Tibial artery (tissue), 4 donors: ENCODE data around the gene RIMBP2.

Experiments
- DNase-seq, 2 donors: peaks; one replicate each; pipeline ENCODE4 v3.0.0-alpha.2; 2019
- H3K27ac ChIP-seq, 2 donors: fragments of 200-600 bp; sonication (generic) in 1 of 2; 1 replicate in 1 of 2; 2 replicates in 1 of 2; pipeline ENCODE4 v1.5.1; 2018 to 2019; ENCODE audit warnings: mild to moderate bottlenecking in 1 of 2
- H3K27me3 ChIP-seq, 2 donors: fragments of 200-600 bp; sonication (generic) in 1 of 2; one replicate each; pipeline versions ENCODE4 v1.5.1 to v1.6.0; 2016 to 2019
- H3K36me3 ChIP-seq, 3 donors: fragments of 200-600 bp; sonication (generic) in 2 of 3; one replicate each; pipeline ENCODE4 v1.5.1; 2016 to 2019; ENCODE audit warnings: mild to moderate bottlenecking in 2 of 3
- H3K4me1 ChIP-seq, 4 donors: fragments of 200-600 bp; sonication (generic) in 2 of 4; 1 replicate in 3 of 4; 2 replicates in 1 of 4; pipeline ENCODE4 v1.5.1; 2016 to 2019
- H3K4me3 ChIP-seq, 2 donors: fragments of 200-600 bp; sonication (generic) in 1 of 2; 1 replicate in 1 of 2; 2 replicates in 1 of 2; pipeline ENCODE4 v1.5.1; 2018 to 2019; ENCODE audit warnings: mild to moderate bottlenecking in 2 of 2
- H3K9me3 ChIP-seq, 3 donors: fragments of 200-600 bp; sonication (generic) in 1 of 3; one replicate each; pipeline ENCODE4 v1.5.1; 2016 to 2019
- intact Hi-C: fragments of 100-400 bp; cut with DNase I; formaldehyde crosslinking; loops from one replicate; pipeline ENCODE4 v1.15.0; 2023; ENCODE audit warnings: low total_unique reads
- TF ChIP-seq, protein P1 (sequence below), 2 experiments: fragments of 200-600 bp in 1 of 2; fragments of 450-650 bp in 1 of 2; IDR thresholded peaks; one replicate each; pipeline ENCODE4 v1.5.1; 2017 to 2019; ENCODE audit warnings: antibody characterized with exemption in 2 of 2, mild to moderate bottlenecking in 1 of 2, moderate library complexity in 1 of 2

Gene RIMBP2

DNA sequence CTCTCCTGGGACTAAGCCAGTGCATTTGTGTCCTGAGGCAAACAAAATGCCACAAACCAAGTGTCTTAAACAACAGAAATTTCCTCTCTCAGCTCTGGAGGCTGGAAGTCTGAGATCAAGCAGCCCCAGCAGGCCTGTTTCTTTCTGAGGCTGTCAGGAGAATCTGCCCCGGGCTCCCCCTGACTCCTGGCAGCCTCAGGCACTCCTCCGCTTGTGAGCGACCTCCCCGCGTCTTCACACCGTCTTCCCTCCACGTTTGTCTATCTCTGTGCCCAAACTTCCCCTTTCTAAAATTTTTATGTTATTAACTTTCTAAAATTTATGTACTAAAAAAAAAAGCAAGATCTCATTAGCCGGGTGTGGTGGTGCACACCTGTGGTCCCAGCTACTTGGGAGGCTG, 59.7 kb downstream of the RIMBP2 start:
- no peaks in the 10 kb centered on the region for H3K4me1 ChIP-seq
- intact Hi-C loops: no loop called here
- peaks cover 0 to 16% (median 8%) of the 10 kb centered on the region in 3 donors for H3K9me3 ChIP-seq
- H3K27me3 ChIP-seq: no peaks in the 10 kb centered on the region
- TF ChIP-seq, protein P1, sequence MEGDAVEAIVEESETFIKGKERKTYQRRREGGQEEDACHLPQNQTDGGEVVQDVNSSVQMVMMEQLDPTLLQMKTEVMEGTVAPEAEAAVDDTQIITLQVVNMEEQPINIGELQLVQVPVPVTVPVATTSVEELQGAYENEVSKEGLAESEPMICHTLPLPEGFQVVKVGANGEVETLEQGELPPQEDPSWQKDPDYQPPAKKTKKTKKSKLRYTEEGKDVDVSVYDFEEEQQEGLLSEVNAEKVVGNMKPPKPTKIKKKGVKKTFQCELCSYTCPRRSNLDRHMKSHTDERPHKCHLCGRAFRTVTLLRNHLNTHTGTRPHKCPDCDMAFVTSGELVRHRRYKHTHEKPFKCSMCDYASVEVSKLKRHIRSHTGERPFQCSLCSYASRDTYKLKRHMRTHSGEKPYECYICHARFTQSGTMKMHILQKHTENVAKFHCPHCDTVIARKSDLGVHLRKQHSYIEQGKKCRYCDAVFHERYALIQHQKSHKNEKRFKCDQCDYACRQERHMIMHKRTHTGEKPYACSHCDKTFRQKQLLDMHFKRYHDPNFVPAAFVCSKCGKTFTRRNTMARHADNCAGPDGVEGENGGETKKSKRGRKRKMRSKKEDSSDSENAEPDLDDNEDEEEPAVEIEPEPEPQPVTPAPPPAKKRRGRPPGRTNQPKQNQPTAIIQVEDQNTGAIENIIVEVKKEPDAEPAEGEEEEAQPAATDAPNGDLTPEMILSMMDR (IDR thresholded peaks at IDR 0.05): no peak
- H3K36me3 ChIP-seq: no peaks in the 10 kb centered on the region
- H3K27ac ChIP-seq: no peak overlapping the region
- H3K4me3 ChIP-seq: no peak overlapping the region
- no peak for DNase-seq

DNA sequence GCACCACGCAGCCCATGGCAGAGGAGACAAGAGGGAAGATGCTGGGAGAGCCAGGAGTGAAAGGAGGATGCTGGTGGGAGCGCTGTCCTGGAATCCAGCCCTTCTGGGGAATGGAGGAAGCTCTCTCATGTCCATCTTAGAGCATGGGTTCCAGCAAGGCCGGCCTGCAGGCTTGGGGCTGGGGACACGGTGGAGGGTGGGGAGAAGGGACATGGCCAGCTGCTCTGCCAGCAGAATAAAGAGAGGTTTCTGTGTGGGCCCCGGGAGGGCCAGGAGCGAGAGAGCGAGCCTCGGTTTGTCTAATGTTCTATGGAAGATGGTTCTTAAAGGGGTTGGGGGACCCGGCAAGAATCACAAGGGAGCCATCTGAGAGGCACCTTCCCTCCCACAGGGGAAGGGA, 60.2 kb downstream of the RIMBP2 start:
- Histone ChIP-seq H3K36me3 (no peaks in the 10 kb centered on the region), H3K27me3 (no peaks in the 10 kb centered on the region), H3K4me3 (no peak overlapping the region), H3K9me3 (peaks cover 0 to 20% (median 8%) of the 10 kb centered on the region in 3 donors), H3K27ac (no peak overlapping the region), H3K4me1 (no peaks in the 10 kb centered on the region)
- TF ChIP-seq, protein P1 (IDR thresholded peaks at IDR 0.05): no peak
- intact Hi-C loops: no loop called here
- no peak for DNase-seq

DNA sequence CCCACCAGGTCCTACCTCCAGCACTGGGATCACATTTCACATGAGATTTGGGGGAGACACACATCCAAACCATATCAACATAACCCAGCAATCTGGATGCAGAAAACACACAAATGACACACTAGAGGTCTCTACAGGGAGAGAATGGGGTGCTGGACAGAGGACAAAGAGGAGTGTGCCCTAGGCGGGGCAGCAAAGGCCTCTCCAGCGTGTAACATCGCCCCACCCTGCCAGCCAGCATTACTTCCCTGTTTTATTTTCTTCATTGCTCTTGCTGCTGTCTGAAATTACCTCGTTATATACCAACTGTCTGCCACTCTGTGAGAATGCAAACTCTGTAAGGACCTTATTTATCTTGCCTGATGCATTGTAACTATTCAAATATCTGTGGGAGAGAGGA, 61.1 kb downstream of the RIMBP2 start:
- Histone ChIP-seq H3K4me3 (no peak overlapping the region), H3K36me3 (no peaks in the 10 kb centered on the region), H3K27me3 (no peaks in the 10 kb centered on the region), H3K27ac (no peak overlapping the region), H3K4me1 (no peaks in the 10 kb centered on the region), H3K9me3 (peaks cover 0 to 20% (median 8%) of the 10 kb centered on the region in 3 donors)
- intact Hi-C loops: no loop called here
- DNase-seq: no peak
- TF ChIP-seq, protein P1 (IDR thresholded peaks at IDR 0.05): no peak

DNA sequence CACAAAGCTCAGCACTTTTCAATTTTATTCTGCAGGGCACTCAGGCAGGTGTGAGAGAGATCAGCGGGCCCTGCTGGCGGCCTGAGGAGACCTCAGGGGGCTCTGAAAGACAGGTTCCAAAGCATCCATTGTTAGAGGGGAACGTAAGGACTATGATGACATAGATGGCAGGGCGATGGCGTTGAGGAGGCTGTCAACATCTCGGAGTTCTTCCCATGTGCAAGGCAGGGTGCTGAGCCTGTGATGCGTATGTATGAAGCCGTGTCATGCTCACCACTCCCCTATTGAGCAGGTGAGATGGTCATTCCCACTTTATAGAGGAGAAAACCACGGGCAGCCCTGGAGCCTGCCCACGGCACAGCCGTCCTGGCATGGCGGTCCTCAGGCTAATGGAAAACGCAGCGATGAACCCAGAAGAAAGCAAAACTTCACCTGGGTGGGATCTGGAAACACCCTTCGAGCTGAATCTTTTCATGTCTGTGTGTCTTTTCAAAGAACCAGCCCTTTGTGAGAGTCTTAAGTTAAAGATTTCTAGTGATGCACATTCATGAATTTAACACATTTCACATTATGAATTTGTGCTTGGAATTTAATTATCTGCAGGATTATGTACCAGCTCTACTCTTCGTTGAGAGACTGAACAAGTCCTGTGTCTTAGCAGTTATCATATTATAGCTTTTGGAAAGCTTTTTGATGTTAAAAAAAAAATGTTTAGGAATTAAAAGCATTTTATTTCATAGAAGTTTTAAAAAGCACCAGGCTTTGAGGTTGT, 64.7 kb downstream of the RIMBP2 start:
- Histone ChIP-seq H3K27ac (no peak overlapping the region), H3K27me3 (no peaks in the 10 kb centered on the region), H3K4me3 (no peak overlapping the region), H3K4me1 (no peaks in the 10 kb centered on the region), H3K9me3 (peaks cover 0 to 19% (median 8%) of the 10 kb centered on the region in 3 donors), H3K36me3 (no peaks in the 10 kb centered on the region)
- TF ChIP-seq, protein P1 (IDR thresholded peaks at IDR 0.05): no peak
- intact Hi-C loops: no loop called here
- DNase-seq: no peak

DNA sequence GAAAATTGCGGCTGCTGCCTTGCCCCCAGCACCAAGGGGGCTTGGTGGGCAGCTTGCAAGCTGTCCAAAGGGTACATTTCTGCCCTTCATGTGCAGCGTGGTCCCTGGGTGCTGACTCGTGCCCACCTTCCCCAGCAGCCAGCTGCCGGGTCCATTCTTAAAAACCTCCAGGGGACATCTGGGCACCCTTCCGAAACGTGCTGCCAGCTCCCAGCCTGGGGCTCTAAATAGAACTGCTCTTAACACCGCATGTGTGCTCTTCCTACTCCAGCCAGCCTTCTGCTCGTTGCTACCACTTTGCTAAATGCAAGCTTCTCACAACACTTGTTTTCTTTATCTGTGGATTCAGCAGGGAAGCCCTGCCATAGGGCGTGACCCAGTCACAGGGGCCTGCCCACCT, 66.0 kb downstream of the RIMBP2 start:
- no peak for DNase-seq

More for the DNA sequence above, 66.0 kb downstream of the RIMBP2 start:
- TF ChIP-seq, protein P1 (IDR thresholded peaks at IDR 0.05): no peak
- H3K36me3 ChIP-seq: no peaks in the 10 kb centered on the region
- peaks cover 0 to 22% (median 8%) of the 10 kb centered on the region in 3 donors for H3K9me3 ChIP-seq
- no peak overlapping the region for H3K27ac ChIP-seq
- intact Hi-C loops: no loop called here
- H3K4me3 ChIP-seq: no peak overlapping the region
- H3K27me3 ChIP-seq: no peaks in the 10 kb centered on the region
- H3K4me1 ChIP-seq: no peaks in the 10 kb centered on the region
